Nephron (organoid): ENCODE results near the gene ATP7A.

Experiments
- H3K27ac Mint-ChIP-seq, 3 experiments: 2 replicates each; pipeline ENCODE4 v1.8.0; 2020; ENCODE audit warnings: mixed read lengths in 3 of 3, mild to moderate bottlenecking in 2 of 3, moderate library complexity in 1 of 3
- H3K27me3 Mint-ChIP-seq: 2 replicates; pipeline ENCODE4 v1.8.0; 2021; ENCODE audit warnings: low read depth, mild to moderate bottlenecking, moderate library complexity, mixed read lengths
- H3K36me3 Mint-ChIP-seq: 2 replicates; pipeline ENCODE4 v1.8.0; 2020; ENCODE audit warnings: low read depth, mixed read lengths
- H3K4me1 Mint-ChIP-seq: 2 replicates; pipeline ENCODE4 v1.8.0; 2020; ENCODE audit warnings: mixed read lengths
- H3K4me3 Mint-ChIP-seq, 3 experiments: 2 replicates each; pipeline ENCODE4 v1.8.0; 2020; ENCODE audit warnings: mild to moderate bottlenecking in 3 of 3, mixed read lengths in 3 of 3, moderate library complexity in 2 of 3
- H3K9me3 Mint-ChIP-seq: 2 replicates; pipeline ENCODE4 v1.8.0; 2020; ENCODE audit warnings: mixed read lengths
- CTCF ChIP-seq, 3 experiments: fragments of 200-600 bp; sonication (generic); IDR thresholded peaks; one replicate each; pipeline ENCODE4 v1.5.0; 2021; ENCODE audit warnings: antibody characterized with exemption in 3 of 3; ENCODE audit not compliant: unreplicated experiment in 3 of 3

Gene ATP7A

GRCh38 chrX:77966361-77966760, 55.9 kb downstream of the ATP7A start:
- H3K36me3 Mint-ChIP-seq, result peaks cover 20% of the 10 kb centered on the region
- TF ChIP-seq CTCF (IDR thresholded peaks at IDR 0.05; ENCODE audit: unreplicated experiment in 3 of 3), result no peak
- H3K27ac Mint-ChIP-seq, result no peak overlapping the region
- H3K4me3 Mint-ChIP-seq, result no peak overlapping the region
- H3K27me3 Mint-ChIP-seq, result no peaks in the 10 kb centered on the region
- H3K9me3 Mint-ChIP-seq, result peaks cover 15% of the 10 kb centered on the region
- H3K4me1 Mint-ChIP-seq, result no peaks in the 10 kb centered on the region

GRCh38 chrX:77967631-77968030, 57.1 kb downstream of the ATP7A start:
- TF ChIP-seq CTCF (IDR thresholded peaks at IDR 0.05; ENCODE audit: unreplicated experiment in 3 of 3), result no peak
- Mint-ChIP-seq H3K27me3 (peaks cover 3% of the 10 kb centered on the region), H3K9me3 (peaks cover 15% of the 10 kb centered on the region), H3K36me3 (peaks cover 20% of the 10 kb centered on the region), H3K4me3 (no peak overlapping the region), H3K27ac (peak overlapping the region; percentile 54 to 85 (median 61)), H3K4me1 (no peaks in the 10 kb centered on the region)

- peaks cover 3% of the 10 kb centered on the region for H3K27me3 Mint-ChIP-seq
- peaks cover 17% of the 10 kb centered on the region for H3K36me3 Mint-ChIP-seq
- no peak within 1 kb of the TSS for H3K27ac Mint-ChIP-seq
- peaks cover 13% of the 10 kb centered on the region for H3K9me3 Mint-ChIP-seq
- no peak within 1 kb of the TSS for H3K4me3 Mint-ChIP-seq
- no peak for TF ChIP-seq CTCF (IDR thresholded peaks at IDR 0.05; ENCODE audit: unreplicated experiment in 3 of 3)
- H3K4me1 Mint-ChIP-seq, result no peaks in the 10 kb centered on the region
Measured at GRCh38 chrX:77969538-77969937, 59.0 kb downstream of the ATP7A start, which contains the start of gene PGAM4. Gene PGAM4 (minus strand): TSS chrX:77969638. CDS start chrX:77969638, 0 bp downstream.

DNA sequence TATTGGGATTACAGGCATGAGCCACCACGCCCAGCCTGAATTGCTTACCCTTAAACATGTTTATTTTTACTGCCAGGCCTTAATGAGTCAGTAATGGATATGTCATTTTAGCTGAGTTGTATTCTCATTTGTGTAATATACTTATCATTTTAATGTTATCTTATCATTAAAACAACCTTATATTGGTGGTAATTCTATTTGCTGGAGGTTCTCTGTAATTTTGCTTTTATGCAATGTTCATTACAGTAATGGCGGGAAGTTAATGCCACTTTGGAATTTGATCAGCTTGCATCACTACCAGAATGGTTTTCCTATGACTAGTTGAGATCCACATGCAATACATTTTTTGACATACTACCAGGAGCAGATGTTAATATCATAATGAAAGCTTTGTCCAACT, 65.3 kb downstream of the ATP7A start:
- no peak for TF ChIP-seq CTCF (IDR thresholded peaks at IDR 0.05; ENCODE audit: unreplicated experiment in 3 of 3)
- peaks cover 3% of the 10 kb centered on the region for H3K27me3 Mint-ChIP-seq
- H3K27ac Mint-ChIP-seq, result no peak overlapping the region
- peaks cover 1% of the 10 kb centered on the region for H3K36me3 Mint-ChIP-seq
- no peak overlapping the region for H3K4me3 Mint-ChIP-seq
- no peaks in the 10 kb centered on the region for H3K4me1 Mint-ChIP-seq
- H3K9me3 Mint-ChIP-seq, result no peaks in the 10 kb centered on the region

DNA sequence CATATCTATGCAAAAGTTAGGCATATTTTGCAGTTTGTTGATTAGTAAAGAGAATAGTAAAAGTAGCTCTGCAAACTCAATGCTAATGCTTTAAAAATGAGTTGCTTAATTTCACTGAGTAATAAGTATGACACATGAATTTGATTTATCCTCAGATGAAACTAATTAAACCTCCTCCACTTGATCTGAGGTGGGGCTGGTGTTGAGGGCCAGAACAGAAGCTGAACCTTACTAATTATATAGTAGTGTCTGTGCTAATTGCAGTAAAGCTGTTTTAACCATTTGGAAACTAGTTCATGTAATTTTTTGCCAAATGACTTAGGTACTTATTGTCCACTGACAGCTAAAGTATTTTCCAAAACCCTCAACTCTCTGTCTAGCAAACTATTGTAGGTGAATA, 66.6 kb downstream of the ATP7A start:
- no peak for TF ChIP-seq CTCF (IDR thresholded peaks at IDR 0.05; ENCODE audit: unreplicated experiment in 3 of 3)
- Mint-ChIP-seq H3K36me3 (no peaks in the 10 kb centered on the region), H3K4me3 (no peak overlapping the region), H3K27ac (peak overlapping the region in 1 of 3 experiments; percentile 17), H3K27me3 (peaks cover 2% of the 10 kb centered on the region), H3K9me3 (no peaks in the 10 kb centered on the region), H3K4me1 (no peaks in the 10 kb centered on the region)

DNA sequence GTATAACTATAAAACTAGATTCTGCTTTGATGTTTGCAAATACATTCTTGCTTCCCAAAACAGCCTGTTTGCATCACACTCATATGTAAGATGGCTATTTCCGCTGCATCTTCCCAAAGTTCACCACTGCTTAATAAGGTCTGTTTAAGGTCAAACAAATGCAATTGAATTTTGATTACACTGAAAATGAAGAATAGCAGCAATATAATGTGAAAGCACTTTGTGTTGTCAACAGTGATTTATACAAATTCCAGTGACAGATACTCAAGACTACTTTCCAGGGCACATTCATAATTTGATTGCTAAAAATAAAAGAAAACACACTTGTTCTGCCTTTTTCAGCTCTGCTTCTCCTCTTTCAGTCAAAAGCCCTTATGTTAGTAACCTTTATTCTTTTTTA, 67.0 kb downstream of the ATP7A start:
- Mint-ChIP-seq H3K36me3 (no peaks in the 10 kb centered on the region), H3K9me3 (no peaks in the 10 kb centered on the region), H3K27me3 (no peaks in the 10 kb centered on the region), H3K4me1 (no peaks in the 10 kb centered on the region), H3K27ac (peak overlapping the region in 1 of 3 experiments; percentile 17), H3K4me3 (no peak overlapping the region)
- no peak for TF ChIP-seq CTCF (IDR thresholded peaks at IDR 0.05; ENCODE audit: unreplicated experiment in 3 of 3)
